Activated CD4-positive, alpha-beta T cell treated with anti-CD3 and anti-CD28 coated beads for 36 hours (primary cell): ENCODE data around the gene NCKAP5. TPM values are rescaled to one million over a fixed set of nuclear protein-coding genes. Genes with fewer than 3 reads are reported as not detected.
"Not testable (repeated sequence)": the region's sequence is repeated elsewhere in the genome, so short reads cannot be mapped to it uniquely, and the experiment has no call there.

Experiments
- ATAC-seq: fragments of 200-7000 bp; cut with Tn5 transposase; one replicate; pipeline ENCODE4 v1.10.0; 2021; ENCODE audit warnings: mild to moderate bottlenecking, moderate library complexity
- CTCF ChIA-PET: fragments of 350-600 bp; sonication (Branson Sonifier 250); formaldehyde crosslinking; loops from one replicate; lab custom pipeline; 2021; ENCODE audit warnings: antibody characterized with exemption; lab: Charles Lee
- POLR2A ChIA-PET: fragments of 350-600 bp; sonication (Branson Sonifier 250); formaldehyde crosslinking; loops from one replicate; lab custom pipeline; 2021; ENCODE audit warnings: antibody characterized with exemption, inconsistent platforms; lab: Charles Lee
- DNase-seq: peaks from one replicate; pipeline ENCODE4 v3.0.0-alpha.2; 2020
- H3K27ac Mint-ChIP-seq: one replicate; pipeline ENCODE4 v1.8.0; 2021; ENCODE audit warnings: mixed read lengths
- H3K27me3 Mint-ChIP-seq: one replicate; pipeline ENCODE4 v1.8.0; 2021; ENCODE audit warnings: mixed read lengths
- H3K36me3 Mint-ChIP-seq: one replicate; pipeline ENCODE4 v1.8.0; 2021; ENCODE audit warnings: low read depth, mixed read lengths
- H3K4me1 Mint-ChIP-seq: one replicate; pipeline ENCODE4 v1.8.0; 2021; ENCODE audit warnings: mixed read lengths
- H3K4me3 Mint-ChIP-seq: one replicate; pipeline ENCODE4 v1.8.0; 2021; ENCODE audit warnings: mild to moderate bottlenecking, moderate library complexity, mixed read lengths
- H3K9me3 Mint-ChIP-seq: one replicate; pipeline ENCODE4 v1.8.0; 2021; ENCODE audit warnings: low read depth, mixed read lengths
- intact Hi-C, 2 experiments: fragments of 100-400 bp; cut with DNase I in 1 of 2; cut with micrococcal nuclease in 1 of 2; formaldehyde crosslinking; loops; one replicate each; pipeline versions ENCODE4 v1.14.2 to v1.15.1; 2022 to 2024; cut with DNase I, micrococcal nuclease
- total RNA-seq, 2 experiments: library from RNA; stranded (reverse); gene quantifications; one replicate each; pipeline ENCODE4 v1.2.3, GENCODE V29; 2021

The NCKAP5 gene
- total RNA-seq, 2 experiments from 2014 or later = not detected

DNA sequence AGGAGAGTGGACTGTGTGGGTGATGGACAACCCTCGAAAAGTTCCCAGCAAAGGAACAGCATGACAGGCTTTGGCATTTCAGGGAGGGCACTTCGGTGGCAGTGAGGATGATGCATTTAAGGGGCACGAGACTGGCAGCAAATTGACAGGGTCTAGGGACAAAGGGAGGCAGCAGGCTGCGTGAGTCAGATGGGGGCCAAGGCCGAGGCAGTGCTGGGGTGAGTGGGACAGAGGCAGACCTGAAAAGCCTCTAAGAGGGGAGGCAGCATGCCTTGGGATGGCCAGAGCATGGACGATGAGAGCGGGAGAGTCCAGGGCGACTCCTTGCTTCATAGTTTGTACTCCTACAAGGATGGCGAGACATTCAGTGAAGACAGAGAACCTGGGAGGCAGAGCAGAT, 848.8 kb downstream of the NCKAP5 start:
- Mint-ChIP-seq H3K9me3 (peaks cover 3% of the 10 kb centered on the region), H3K27ac (no peak overlapping the region), H3K4me1 (no peaks in the 10 kb centered on the region), H3K36me3 (no peaks in the 10 kb centered on the region), H3K27me3 (peaks cover 2% of the 10 kb centered on the region), H3K4me3 (no peak overlapping the region)
- DNase-seq (no peak), ATAC-seq (no peak)
- ChIA-PET CTCF (no interaction called here), POLR2A (no interaction called here)
- intact Hi-C loops = no loop called here

DNA sequence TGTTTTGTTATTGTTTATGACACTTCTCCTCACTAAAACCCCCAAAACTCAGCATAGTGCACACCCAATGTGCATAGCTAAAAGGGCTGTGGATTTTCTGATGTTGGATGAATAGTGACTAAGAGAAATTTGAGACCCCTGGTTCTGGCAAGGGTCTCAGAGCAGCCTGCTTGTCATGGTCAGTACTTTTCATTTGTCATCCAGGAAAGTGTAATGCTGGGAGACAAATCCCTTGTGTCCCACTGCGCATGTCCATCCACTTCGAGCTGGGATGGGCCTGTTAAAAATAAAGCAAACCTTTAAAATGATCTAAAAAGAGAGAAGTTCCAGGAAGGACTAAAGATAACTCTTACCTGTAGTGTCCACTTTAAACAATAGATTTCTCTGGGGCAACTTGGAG, 851.3 kb downstream of the NCKAP5 start:
- CTCF ChIA-PET = interaction anchor here (0.6 kb wide), 1 partner anchor 11 kb away, joined by 4 read pairs; no protein-coding TSS in a partner anchor
- intact Hi-C loops = no loop called here
- H3K9me3 Mint-ChIP-seq = peaks cover 3% of the 10 kb centered on the region
- no peaks in the 10 kb centered on the region for H3K27me3 Mint-ChIP-seq
- H3K4me3 Mint-ChIP-seq = no peak overlapping the region
- POLR2A ChIA-PET = no interaction called here
- H3K4me1 Mint-ChIP-seq = no peaks in the 10 kb centered on the region
- no peaks in the 10 kb centered on the region for H3K36me3 Mint-ChIP-seq
- no peak for DNase-seq
- no peak overlapping the region for H3K27ac Mint-ChIP-seq
- ATAC-seq = no peak

DNA sequence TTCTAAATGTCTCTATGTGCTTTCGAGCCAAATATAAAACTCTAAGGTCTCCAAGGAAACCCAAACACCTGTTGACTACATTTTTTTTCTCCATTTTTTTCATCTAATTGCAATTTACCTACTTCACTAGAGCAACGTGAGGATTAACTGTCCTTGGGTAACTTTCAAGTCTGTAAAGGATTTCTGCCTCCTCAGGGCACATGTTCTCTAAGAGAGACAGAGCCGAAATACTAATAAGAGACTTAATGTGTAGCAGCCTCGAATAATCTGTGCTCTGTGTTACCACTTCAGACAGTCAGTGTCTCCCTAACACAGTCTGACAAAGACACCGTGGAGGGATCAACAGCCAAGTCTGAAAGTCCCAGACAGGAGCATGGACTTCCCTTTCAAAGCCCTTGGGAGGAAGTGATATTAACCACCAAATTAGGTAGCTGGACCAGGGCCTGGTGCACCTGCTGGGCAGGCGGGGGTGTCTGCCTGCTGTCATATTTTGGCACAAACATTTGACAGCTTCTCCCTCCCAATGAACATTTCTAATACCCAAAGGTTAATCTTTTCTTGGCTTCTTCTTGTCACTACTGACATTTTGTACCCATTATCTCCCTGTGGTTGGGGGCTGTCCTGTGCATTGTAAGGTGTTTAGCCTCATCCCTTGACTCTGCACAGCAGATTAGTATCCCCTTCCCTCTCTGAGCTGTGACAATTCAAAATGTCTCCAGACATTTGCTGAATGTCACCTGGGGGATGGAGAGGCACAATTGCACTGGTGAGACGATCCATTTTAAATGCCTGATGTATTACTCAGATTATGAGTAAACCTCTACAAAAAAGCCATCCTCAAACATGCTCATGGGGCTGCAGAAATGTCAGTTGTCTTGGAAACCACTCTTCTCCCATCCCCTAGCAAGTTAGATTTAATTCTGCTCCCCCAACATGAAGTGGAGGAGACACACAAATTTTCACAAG, 852.6 kb downstream of the NCKAP5 start:
- DNase-seq (no peak), ATAC-seq (no peak)
- no peaks in the 10 kb centered on the region for H3K4me1 Mint-ChIP-seq
- H3K27ac Mint-ChIP-seq = no peak overlapping the region
- CTCF ChIA-PET = no interaction called here
- intact Hi-C loops = no loop called here
- H3K36me3 Mint-ChIP-seq = no peaks in the 10 kb centered on the region
- no peak overlapping the region for H3K4me3 Mint-ChIP-seq
- peaks cover 3% of the 10 kb centered on the region for H3K9me3 Mint-ChIP-seq
- POLR2A ChIA-PET = no interaction called here
- no peaks in the 10 kb centered on the region for H3K27me3 Mint-ChIP-seq

DNA sequence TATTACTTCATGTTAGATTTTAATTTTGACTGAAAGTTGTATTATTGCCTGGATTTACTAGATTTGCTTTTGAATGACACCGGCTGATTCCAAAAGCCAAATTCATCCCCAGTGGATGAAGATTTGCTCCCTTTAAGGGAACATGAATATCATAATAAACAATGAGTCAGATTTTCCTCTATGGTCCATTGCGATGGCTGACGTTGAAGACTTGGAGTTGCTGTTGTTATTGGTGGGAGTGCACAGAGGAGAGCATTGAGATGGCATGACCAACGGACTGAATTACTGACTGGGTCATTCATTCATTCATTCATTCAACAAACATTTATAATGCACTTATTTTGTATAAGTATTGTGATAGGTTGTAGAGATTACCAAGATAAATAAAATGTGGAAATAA, 864.9 kb downstream of the NCKAP5 start:
- ChIA-PET CTCF (no interaction called here), POLR2A (no interaction called here)
- DNase-seq (no peak), ATAC-seq (no peak)
- Mint-ChIP-seq H3K4me3 (no peak overlapping the region), H3K27ac (no peak overlapping the region), H3K27me3 (no peaks in the 10 kb centered on the region), H3K9me3 (no peaks in the 10 kb centered on the region), H3K4me1 (no peaks in the 10 kb centered on the region), H3K36me3 (no peaks in the 10 kb centered on the region)
- intact Hi-C loops = no loop called here

DNA sequence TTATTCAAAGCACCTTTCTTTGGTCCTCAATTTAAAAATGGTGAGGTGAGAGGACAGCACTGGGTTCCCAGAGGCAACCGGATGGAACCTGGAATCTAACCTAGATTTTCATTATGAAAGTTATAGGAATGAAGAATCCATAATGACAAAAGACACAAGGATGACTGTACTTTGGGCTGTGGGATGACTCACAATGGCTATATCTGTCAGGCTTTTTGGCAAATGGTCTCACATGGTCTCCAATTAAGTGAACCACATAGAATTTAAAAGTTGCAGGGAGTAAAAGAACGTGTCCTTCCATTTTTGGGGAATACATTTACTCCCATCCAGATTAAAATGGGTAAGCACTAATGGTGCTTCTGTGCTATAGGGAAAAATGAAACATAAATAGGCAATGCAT, 866.5 kb downstream of the NCKAP5 start:
- ChIA-PET CTCF (no interaction called here), POLR2A (no interaction called here)
- DNase-seq (no peak), ATAC-seq (no peak)
- intact Hi-C loops = no loop called here
- Mint-ChIP-seq H3K4me3 (no peak overlapping the region), H3K27me3 (no peaks in the 10 kb centered on the region), H3K27ac (no peak overlapping the region), H3K36me3 (no peaks in the 10 kb centered on the region), H3K4me1 (no peaks in the 10 kb centered on the region), H3K9me3 (no peaks in the 10 kb centered on the region)

DNA sequence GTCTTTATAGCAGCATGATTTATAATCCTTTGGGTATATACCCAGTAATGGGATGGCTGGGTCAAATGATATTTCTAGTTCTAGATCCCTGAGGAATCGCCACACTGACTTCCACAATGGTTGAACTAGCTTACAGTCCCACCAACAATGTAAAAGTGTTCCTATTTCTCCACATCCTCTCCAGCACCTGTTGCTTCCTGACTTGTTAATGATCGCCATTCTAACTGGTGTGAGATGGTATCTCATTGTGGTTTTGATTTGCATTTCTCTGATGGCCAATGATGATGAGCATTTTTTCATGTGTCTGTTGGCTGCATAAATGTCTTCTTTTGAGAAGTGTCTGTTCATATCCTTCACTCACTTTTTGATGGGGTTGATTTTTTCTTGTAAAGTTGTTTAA, 868.5 kb downstream of the NCKAP5 start:
- POLR2A ChIA-PET, H3K27ac Mint-ChIP-seq, ATAC-seq, H3K27me3 Mint-ChIP-seq, CTCF ChIA-PET, H3K4me3 Mint-ChIP-seq, DNase-seq, intact Hi-C loops, H3K4me1 Mint-ChIP-seq, H3K36me3 Mint-ChIP-seq, H3K9me3 Mint-ChIP-seq: not testable (repeated sequence)

DNA sequence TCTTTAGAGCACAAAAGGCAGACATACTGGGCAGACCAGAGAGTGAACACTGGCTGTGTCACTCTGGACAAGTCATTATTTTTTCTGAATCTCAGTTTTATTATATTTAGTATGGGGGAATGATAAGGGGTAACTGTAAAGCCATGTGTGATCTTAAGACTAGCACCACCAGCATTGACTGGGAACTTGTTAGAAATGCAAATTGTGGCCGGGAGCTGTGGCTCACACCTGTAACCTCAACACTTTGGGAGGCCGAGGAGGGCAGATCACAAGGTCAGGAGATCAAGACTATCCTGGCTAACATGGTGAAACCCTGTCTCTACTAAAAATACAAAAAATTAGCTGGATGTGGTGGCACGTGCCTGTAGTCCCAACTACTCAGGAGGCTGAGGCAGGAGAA, 869.9 kb downstream of the NCKAP5 start:
- intact Hi-C loops, H3K27me3 Mint-ChIP-seq, DNase-seq, CTCF ChIA-PET, H3K4me1 Mint-ChIP-seq, H3K4me3 Mint-ChIP-seq, H3K27ac Mint-ChIP-seq, H3K9me3 Mint-ChIP-seq, ATAC-seq, POLR2A ChIA-PET, H3K36me3 Mint-ChIP-seq: not testable (repeated sequence)

DNA sequence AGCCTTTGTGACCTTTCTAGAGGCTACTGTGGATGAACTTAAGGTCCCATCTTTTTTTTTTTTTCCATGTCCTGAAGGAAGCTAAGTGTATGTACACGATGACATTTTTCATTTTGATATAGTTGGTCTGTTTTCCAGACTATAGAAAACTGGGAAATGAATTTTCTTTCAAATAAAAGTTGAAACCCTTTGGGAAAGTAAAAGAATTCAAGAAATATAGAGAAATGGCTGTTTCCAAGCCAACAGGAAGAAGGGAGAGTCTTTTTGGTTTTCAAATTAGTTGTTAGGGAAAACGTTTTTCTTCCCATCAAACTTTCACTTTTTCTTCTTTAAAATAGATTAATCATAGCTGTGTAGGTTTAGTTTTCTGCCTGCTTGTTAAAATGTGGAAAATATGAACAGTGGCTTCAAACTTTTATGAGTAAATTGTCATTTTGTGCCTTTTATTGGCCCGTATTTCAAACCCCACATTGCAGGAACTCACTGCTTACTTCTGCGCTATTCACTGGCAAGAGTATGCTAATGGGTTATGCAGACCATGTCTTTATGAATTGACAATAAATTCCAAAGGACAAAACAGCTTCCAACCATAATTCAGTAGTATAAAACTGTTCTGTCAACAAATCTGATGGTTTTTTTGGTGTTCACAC, 870.6 kb downstream of the NCKAP5 start:
- POLR2A ChIA-PET = interaction anchor here (0.6 kb wide), 1 partner anchor 35 kb away, joined by 8 read pairs; no protein-coding TSS in a partner anchor
- CTCF ChIA-PET = no interaction called here
- no peaks in the 10 kb centered on the region for H3K36me3 Mint-ChIP-seq

DNA sequence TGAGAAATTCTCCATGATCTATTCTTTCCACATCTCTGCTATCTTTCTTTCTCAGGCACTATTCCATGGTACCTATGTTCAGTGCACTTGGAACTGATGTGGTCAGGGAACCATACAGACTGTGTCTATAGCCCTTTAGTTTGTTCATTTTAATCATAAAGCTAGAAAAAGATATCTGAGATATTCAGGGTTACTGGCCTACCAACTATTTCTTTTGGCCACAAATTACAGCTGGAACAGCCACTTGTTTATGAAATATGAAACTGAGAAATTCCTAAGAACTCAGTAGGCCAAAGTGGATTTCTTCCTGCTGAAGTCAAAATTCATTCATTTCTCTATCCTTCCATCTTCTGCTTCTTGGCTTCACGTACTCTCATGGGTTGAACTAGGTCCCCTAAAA, 875.4 kb downstream of the NCKAP5 start:
- intact Hi-C loops = no loop called here
- Mint-ChIP-seq H3K4me3 (no peak overlapping the region), H3K36me3 (no peaks in the 10 kb centered on the region), H3K9me3 (peaks cover 3% of the 10 kb centered on the region), H3K27ac (no peak overlapping the region), H3K27me3 (peaks cover 2% of the 10 kb centered on the region), H3K4me1 (no peaks in the 10 kb centered on the region)
- ATAC-seq (no peak), DNase-seq (no peak)
- ChIA-PET POLR2A (no interaction called here), CTCF (no interaction called here)

More for the DNA sequence above, 870.6 kb downstream of the NCKAP5 start:
- Mint-ChIP-seq H3K27ac (no peak overlapping the region), H3K9me3 (peaks cover 3% of the 10 kb centered on the region), H3K4me3 (no peak overlapping the region), H3K4me1 (no peaks in the 10 kb centered on the region), H3K27me3 (peaks cover 2% of the 10 kb centered on the region)
- ATAC-seq = no peak
- no peak for DNase-seq
- intact Hi-C loops = no loop called here

DNA sequence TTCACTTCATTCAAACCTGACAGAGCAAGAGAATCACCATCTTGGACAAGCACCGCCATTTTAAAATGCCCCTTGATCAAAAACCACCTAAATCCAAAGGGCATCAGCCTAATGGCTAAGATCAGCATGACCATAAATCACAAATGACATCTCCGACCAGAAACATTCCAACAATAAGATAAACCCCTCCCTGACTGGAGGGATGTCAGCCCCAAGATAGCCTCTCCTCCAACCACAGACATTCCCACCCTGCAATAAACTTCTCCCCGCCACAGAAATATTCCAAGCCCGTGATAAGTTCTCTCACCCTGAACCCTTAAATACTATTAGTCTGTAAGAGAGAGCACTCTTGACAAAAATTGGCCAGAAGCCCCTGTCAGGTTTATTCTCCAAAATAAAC, 876.7 kb downstream of the NCKAP5 start:
- DNase-seq (no peak), ATAC-seq (no peak)
- H3K9me3 Mint-ChIP-seq = peaks cover 3% of the 10 kb centered on the region
- ChIA-PET POLR2A (no interaction called here), CTCF (no interaction called here)
- no peaks in the 10 kb centered on the region for H3K36me3 Mint-ChIP-seq
- H3K4me3 Mint-ChIP-seq = no peak overlapping the region
- H3K27me3 Mint-ChIP-seq = peaks cover 2% of the 10 kb centered on the region
- no peaks in the 10 kb centered on the region for H3K4me1 Mint-ChIP-seq
- no peak overlapping the region for H3K27ac Mint-ChIP-seq
- intact Hi-C loops = no loop called here

DNA sequence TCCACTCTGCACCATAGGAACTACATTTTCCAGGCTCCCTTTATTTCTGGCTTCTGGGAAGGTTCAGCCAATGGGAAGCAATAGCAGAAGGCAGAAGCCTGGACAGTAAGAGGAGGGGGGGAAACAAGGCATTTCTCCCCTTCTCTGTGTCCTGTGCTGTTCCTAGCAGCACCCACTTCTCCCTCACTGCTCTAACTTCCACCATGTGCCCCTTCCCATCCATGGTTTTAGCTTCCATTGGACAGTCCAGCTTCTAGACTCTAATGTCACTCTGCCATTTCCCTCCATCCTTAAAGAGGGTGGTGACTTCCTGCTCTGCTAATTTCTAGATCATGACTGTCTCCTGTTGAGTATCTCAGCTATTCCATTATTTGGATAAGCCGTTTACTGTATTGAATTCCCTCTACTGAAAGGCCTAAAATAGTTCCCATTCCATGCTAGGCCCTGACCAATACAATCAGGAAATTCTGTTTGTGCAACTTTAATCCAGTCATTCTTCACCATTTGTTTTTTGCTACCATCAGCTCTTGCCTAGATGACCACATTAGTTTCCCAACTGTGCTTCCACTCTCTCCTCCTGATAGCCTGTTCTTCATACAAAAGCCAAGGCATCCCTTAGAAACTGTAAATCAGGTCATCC, 877.5 kb downstream of the NCKAP5 start:
- ChIA-PET POLR2A (no interaction called here), CTCF (no interaction called here)
- H3K4me3 Mint-ChIP-seq = no peak overlapping the region
- no peaks in the 10 kb centered on the region for H3K4me1 Mint-ChIP-seq
- DNase-seq = no peak
- H3K27ac Mint-ChIP-seq = no peak overlapping the region
- H3K36me3 Mint-ChIP-seq = no peaks in the 10 kb centered on the region
- peaks cover 3% of the 10 kb centered on the region for H3K9me3 Mint-ChIP-seq
- ATAC-seq = no peak
- intact Hi-C loops = no loop called here
- peaks cover 2% of the 10 kb centered on the region for H3K27me3 Mint-ChIP-seq
